PC-3 (cell line): ENCODE data around the gene NOD1. TPM values are rescaled to one million over a fixed set of nuclear protein-coding genes. Genes with fewer than 3 reads are reported as not detected.
A peak's percentile ranks its signal among the peaks of the same experiment; 100 is the strongest.

Experiments
- ATAC-seq: fragments of 200-7000 bp; cut with Tn5 transposase; 2 replicates; pipeline ENCODE4 v1.9.1; 2020; ENCODE audit warnings: mild to moderate bottlenecking, moderate library complexity
- BruUV-seq: library from RNA; stranded (reverse); fragments of 400-500 nt; replicated peaks from 2 replicates; lab custom pipeline; 2021; lab: Mats Ljungman, UMichigan
- CTCF ChIA-PET: fragments of 300-600 bp; sonication (Branson Sonifier 250); formaldehyde crosslinking; loops from one replicate; lab custom pipeline; 2022; ENCODE audit warnings: antibody characterized with exemption; lab: Charles Lee
- POLR2A ChIA-PET: fragments of 300-600 bp; sonication (Branson Sonifier 250); formaldehyde crosslinking; loops from one replicate; lab custom pipeline; 2022; ENCODE audit warnings: antibody characterized with exemption; ENCODE audit not compliant: unreplicated experiment; lab: Charles Lee
- DNase-seq: peaks from one replicate; pipeline ENCODE4 v3.0.0-alpha.2; 2015
- H2AFZ ChIP-seq: fragments of 300-600 bp; sonication (generic); 2 replicates; pipeline ENCODE4 v1.6.0; 2016; ENCODE audit warnings: antibody characterized with exemption, low read length
- H3F3A ChIP-seq: fragments of 300-600 bp; sonication (generic); one replicate; pipeline ENCODE4 v1.6.0; 2017; ENCODE audit warnings: antibody characterized with exemption, low read length, control low read depth, mild to moderate bottlenecking; ENCODE audit not compliant: unreplicated experiment
- H3K27ac ChIP-seq: fragments of 300-600 bp; sonication (generic); 2 replicates; pipeline ENCODE4 v1.5.1; 2016; ENCODE audit warnings: mild to moderate bottlenecking, low read length
- H3K27me3 ChIP-seq: fragments of 300-600 bp; sonication (generic); 2 replicates; pipeline ENCODE4 v1.6.1; 2016; ENCODE audit warnings: low read length, mixed read lengths
- H3K36me3 ChIP-seq: fragments of 300-600 bp; sonication (generic); 2 replicates; pipeline ENCODE4 v1.6.1; 2016; ENCODE audit warnings: low read depth, mixed run types, low read length, mixed read lengths
- H3K4me1 ChIP-seq: fragments of 300-600 bp; sonication (generic); 2 replicates; pipeline ENCODE4 v1.5.1; 2016; ENCODE audit warnings: low read length; ENCODE audit not compliant: insufficient read depth
- H3K4me2 ChIP-seq: fragments of 300-600 bp; sonication (generic); 2 replicates; pipeline ENCODE4 v1.6.0; 2016; ENCODE audit warnings: low read length
- H3K4me3 ChIP-seq: fragments of 300-600 bp; sonication (generic); 2 replicates; pipeline ENCODE4 v1.5.1; 2016; ENCODE audit warnings: mild to moderate bottlenecking, low read length, mixed read lengths
- H3K79me2 ChIP-seq: fragments of 300-600 bp; sonication (generic); 2 replicates; pipeline ENCODE4 v1.6.1; 2017; ENCODE audit warnings: low read length, mixed read lengths
- H3K9ac ChIP-seq: fragments of 300-600 bp; sonication (generic); 2 replicates; pipeline ENCODE4 v1.6.0; 2016; ENCODE audit warnings: mild to moderate bottlenecking, low read length
- H3K9me2 ChIP-seq: fragments of 300-600 bp; sonication (generic); replicated peaks from 2 replicates; pipeline ENCODE4 v1.6.1; 2016; ENCODE audit warnings: mixed run types, low read length, mixed read lengths
- H3K9me3 ChIP-seq: fragments of 300-600 bp; sonication (generic); 2 replicates; pipeline ENCODE4 v1.6.1; 2016; ENCODE audit warnings: low read length, mixed read lengths
- H4K20me1 ChIP-seq: fragments of 300-600 bp; sonication (generic); 2 replicates; pipeline ENCODE4 v1.6.1; 2016; ENCODE audit warnings: low read length, mixed read lengths
- CTCF ChIP-seq: fragments of 300-600 bp; sonication (generic); conservative IDR thresholded peaks from 2 replicates; pipeline ENCODE4 v1.5.1; 2017; ENCODE audit warnings: antibody characterized with exemption, low read depth, mild to moderate bottlenecking, low read length
- EZH2 ChIP-seq: fragments of 300-600 bp; sonication (generic); IDR thresholded peaks from one replicate; pipeline ENCODE4 v1.6.1; 2017; ENCODE audit warnings: antibody characterized with exemption, mild to moderate bottlenecking, low read length; ENCODE audit not compliant: unreplicated experiment
- EZH2phosphoT487 ChIP-seq: fragments of 300-600 bp; sonication (generic); IDR thresholded peaks from 2 replicates; pipeline ENCODE4 v1.6.1; 2018; ENCODE audit warnings: mild to moderate bottlenecking, antibody characterized with exemption, low read length, borderline replicate concordance
- intact Hi-C: fragments of 100-400 bp; cut with micrococcal nuclease; formaldehyde crosslinking; loops from 2 replicates; pipeline ENCODE4 v1.9.0; 2023
- total RNA-seq: library from RNA; depleted of rRNA; stranded (reverse); fragments of >200 nt; gene quantifications from 2 replicates; pipeline ENCODE4 v1.2.3, GENCODE V29; 2014

NOD1 gene
- total RNA-seq, 1 experiment from 2014 or later: 5.9 TPM

DNA sequence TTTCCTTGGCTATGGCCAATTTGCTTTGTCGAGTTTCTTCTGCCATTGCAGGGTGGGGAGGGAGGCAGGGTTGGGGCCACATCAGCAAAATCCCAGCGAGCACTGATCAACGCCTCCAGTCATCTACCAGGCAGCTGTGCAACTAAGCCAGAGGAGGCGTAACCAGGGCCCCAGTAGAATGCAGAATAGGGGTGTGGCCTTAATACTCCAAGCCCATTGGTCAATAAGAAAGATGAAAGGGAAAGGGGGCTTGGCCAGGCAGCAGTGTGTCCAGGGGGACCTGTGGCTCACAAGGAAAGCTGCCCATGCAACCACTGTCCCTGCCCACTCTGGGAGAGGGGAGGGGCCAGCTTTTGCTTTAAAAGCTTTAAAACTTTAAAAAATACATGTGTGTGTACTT is 47.6 kb upstream of the NOD1 start:
- Histone ChIP-seq H3K27me3 (no peaks in the 10 kb centered on the region), H3K9me2 (no peaks in the 10 kb centered on the region), H3F3A (peaks cover 4% of the 10 kb centered on the region), H3K27ac (no peak overlapping the region), H2AFZ (no peak overlapping the region), H3K36me3 (no peaks in the 10 kb centered on the region), H4K20me1 (no peaks in the 10 kb centered on the region), H3K9me3 (no peaks in the 10 kb centered on the region), H3K4me1 (peaks cover 19% of the 10 kb centered on the region), H3K4me2 (no peak overlapping the region), H3K4me3 (no peak overlapping the region), H3K9ac (no peak overlapping the region), H3K79me2 (no peaks in the 10 kb centered on the region)
- ChIA-PET POLR2A (no interaction called here), CTCF (no interaction called here)
- ATAC-seq (no peak), DNase-seq (no peak)
- intact Hi-C loops: no loop called here
- TF ChIP-seq CTCF (no peak), EZH2phosphoT487 (no peak), EZH2 (no peak)
- no TSS peak for BruUV-seq

- TF ChIP-seq EZH2phosphoT487 (no peak), CTCF (no peak), EZH2 (no peak)
- Histone ChIP-seq H3K36me3 (no peaks in the 10 kb centered on the region), H3K4me1 (peaks cover 26% of the 10 kb centered on the region), H3K79me2 (no peaks in the 10 kb centered on the region), H3F3A (peaks cover 6% of the 10 kb centered on the region), H4K20me1 (no peaks in the 10 kb centered on the region), H3K9me3 (no peaks in the 10 kb centered on the region), H3K27ac (no peak overlapping the region), H3K9me2 (no peaks in the 10 kb centered on the region), H2AFZ (no peak overlapping the region), H3K9ac (no peak overlapping the region), H3K4me3 (no peak overlapping the region), H3K27me3 (no peaks in the 10 kb centered on the region), H3K4me2 (no peak overlapping the region)
- intact Hi-C loops: no loop called here
- POLR2A ChIA-PET: no interaction called here
- BruUV-seq: no TSS peak
- DNase-seq: no peak
- no peak for ATAC-seq
- CTCF ChIA-PET: no interaction called here
These were observed 46.8 kb upstream of the NOD1 start for GRCh38 chr7:30525429-30525828.

- Histone ChIP-seq H3K27me3 (no peaks in the 10 kb centered on the region), H3K36me3 (no peaks in the 10 kb centered on the region), H3F3A (peaks cover 8% of the 10 kb centered on the region), H3K9ac (no peak overlapping the region), H3K9me2 (no peaks in the 10 kb centered on the region), H3K79me2 (no peaks in the 10 kb centered on the region), H2AFZ (no peak overlapping the region), H3K27ac (0 out of 2 replicates have a peak overlapping the region, but pooled peaks have one; percentile 16), H3K4me2 (peak overlapping the region; percentile 54; the same call in 1 of the 2 replicates), H3K4me1 (peaks cover 35% of the 10 kb centered on the region), H4K20me1 (no peaks in the 10 kb centered on the region), H3K9me3 (no peaks in the 10 kb centered on the region), H3K4me3 (no peak overlapping the region)
- ChIA-PET CTCF (interaction anchor here (0.6 kb wide), 1 partner anchor 14 kb away, joined by 3 read pairs; no protein-coding TSS in a partner anchor), POLR2A (no interaction called here)
- TF ChIP-seq EZH2 (no peak), EZH2phosphoT487 (no peak), CTCF (no peak)
- ATAC-seq (peak; percentile 39; the same call in 1 of the 2 replicates), DNase-seq (peak; percentile 73)
- intact Hi-C loops: no loop called here
- BruUV-seq: no TSS peak
These were observed 46.0 kb upstream of the NOD1 start for GRCh38 chr7:30524545-30524944.
